ENCODE results near the gene DDX51.

GRCh38 chr12:132174015-132174838 lies 30.1 kb upstream of the DDX51 start:
- TF ChIP-seq POLR2AphosphoS5 (IDR thresholded peaks at IDR 0.05): no peak
- TF ChIP-seq POLR2A (IDR thresholded peaks at IDR 0.05): no peak
- TF ChIP-seq, protein P1, sequence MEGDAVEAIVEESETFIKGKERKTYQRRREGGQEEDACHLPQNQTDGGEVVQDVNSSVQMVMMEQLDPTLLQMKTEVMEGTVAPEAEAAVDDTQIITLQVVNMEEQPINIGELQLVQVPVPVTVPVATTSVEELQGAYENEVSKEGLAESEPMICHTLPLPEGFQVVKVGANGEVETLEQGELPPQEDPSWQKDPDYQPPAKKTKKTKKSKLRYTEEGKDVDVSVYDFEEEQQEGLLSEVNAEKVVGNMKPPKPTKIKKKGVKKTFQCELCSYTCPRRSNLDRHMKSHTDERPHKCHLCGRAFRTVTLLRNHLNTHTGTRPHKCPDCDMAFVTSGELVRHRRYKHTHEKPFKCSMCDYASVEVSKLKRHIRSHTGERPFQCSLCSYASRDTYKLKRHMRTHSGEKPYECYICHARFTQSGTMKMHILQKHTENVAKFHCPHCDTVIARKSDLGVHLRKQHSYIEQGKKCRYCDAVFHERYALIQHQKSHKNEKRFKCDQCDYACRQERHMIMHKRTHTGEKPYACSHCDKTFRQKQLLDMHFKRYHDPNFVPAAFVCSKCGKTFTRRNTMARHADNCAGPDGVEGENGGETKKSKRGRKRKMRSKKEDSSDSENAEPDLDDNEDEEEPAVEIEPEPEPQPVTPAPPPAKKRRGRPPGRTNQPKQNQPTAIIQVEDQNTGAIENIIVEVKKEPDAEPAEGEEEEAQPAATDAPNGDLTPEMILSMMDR (IDR thresholded peaks at IDR 0.05): no peak
